ENCODE results near the gene BTBD7.

BTBD7 gene

GRCh38 chr14:93329965-93330608 lies 2.7 kb downstream of the BTBD7 start:
- DNase-seq (ENCODE audit: low spot score): no peak

- no peak for DNase-seq (ENCODE audit: low spot score)
Observed at GRCh38 chr14:93328546-93328945, 4.3 kb downstream of the BTBD7 start.

- DNase-seq (ENCODE audit: low spot score): no peak
Observed at GRCh38 chr14:93326196-93326595, 6.6 kb downstream of the BTBD7 start.

GRCh38 chr14:93323600-93324174 lies 9.1 kb downstream of the BTBD7 start:
- DNase-seq (ENCODE audit: low spot score): no peak

- DNase-seq (ENCODE audit: low spot score): no peak
Observed at GRCh38 chr14:93322929-93323599, 9.8 kb downstream of the BTBD7 start.

- DNase-seq (ENCODE audit: low spot score): no peak
Observed at GRCh38 chr14:93320489-93320888, 12.3 kb downstream of the BTBD7 start.

GRCh38 chr14:93319958-93320357 lies 12.9 kb downstream of the BTBD7 start:
- DNase-seq (ENCODE audit: low spot score): no peak

- no peak for DNase-seq (ENCODE audit: low spot score)
Observed at GRCh38 chr14:93319494-93319893, 13.3 kb downstream of the BTBD7 start.

- no peak for DNase-seq (ENCODE audit: low spot score)
Observed at GRCh38 chr14:93318927-93319326, 13.9 kb downstream of the BTBD7 start.

GRCh38 chr14:93317875-93318807 lies 14.7 kb downstream of the BTBD7 start:
- DNase-seq (ENCODE audit: low spot score): no peak

- DNase-seq (ENCODE audit: low spot score): no peak
Observed at GRCh38 chr14:93317210-93317874, 15.5 kb downstream of the BTBD7 start.

- no peak for DNase-seq (ENCODE audit: low spot score)
Observed at GRCh38 chr14:93316716-93317115, 16.1 kb downstream of the BTBD7 start.

- DNase-seq (ENCODE audit: low spot score): no peak
Observed at GRCh38 chr14:93315575-93315974, 17.3 kb downstream of the BTBD7 start.

- DNase-seq (ENCODE audit: low spot score): no peak
Observed at GRCh38 chr14:93311082-93311481, 21.8 kb downstream of the BTBD7 start.

GRCh38 chr14:93309427-93309966 lies 23.3 kb downstream of the BTBD7 start:
- no peak for DNase-seq (ENCODE audit: low spot score)

GRCh38 chr14:93308686-93309345 lies 24.0 kb downstream of the BTBD7 start:
- no peak for DNase-seq (ENCODE audit: low spot score)

GRCh38 chr14:93306812-93307211 lies 26.0 kb downstream of the BTBD7 start:
- DNase-seq (ENCODE audit: low spot score): no peak

- DNase-seq (ENCODE audit: low spot score): no peak
Observed at GRCh38 chr14:93305725-93306418, 27.0 kb downstream of the BTBD7 start.

GRCh38 chr14:93304771-93305170 lies 28.1 kb downstream of the BTBD7 start:
- no peak for DNase-seq (ENCODE audit: low spot score)

- DNase-seq (ENCODE audit: low spot score): peak; percentile 61
Observed at GRCh38 chr14:93303659-93304058, 29.2 kb downstream of the BTBD7 start.

All from globus pallidus (tissue), 1 donor.